ENCODE data around the gene ITPKB.
A peak's percentile ranks its signal among the peaks of the same experiment; 100 is the strongest.

Gene ITPKB

DNA sequence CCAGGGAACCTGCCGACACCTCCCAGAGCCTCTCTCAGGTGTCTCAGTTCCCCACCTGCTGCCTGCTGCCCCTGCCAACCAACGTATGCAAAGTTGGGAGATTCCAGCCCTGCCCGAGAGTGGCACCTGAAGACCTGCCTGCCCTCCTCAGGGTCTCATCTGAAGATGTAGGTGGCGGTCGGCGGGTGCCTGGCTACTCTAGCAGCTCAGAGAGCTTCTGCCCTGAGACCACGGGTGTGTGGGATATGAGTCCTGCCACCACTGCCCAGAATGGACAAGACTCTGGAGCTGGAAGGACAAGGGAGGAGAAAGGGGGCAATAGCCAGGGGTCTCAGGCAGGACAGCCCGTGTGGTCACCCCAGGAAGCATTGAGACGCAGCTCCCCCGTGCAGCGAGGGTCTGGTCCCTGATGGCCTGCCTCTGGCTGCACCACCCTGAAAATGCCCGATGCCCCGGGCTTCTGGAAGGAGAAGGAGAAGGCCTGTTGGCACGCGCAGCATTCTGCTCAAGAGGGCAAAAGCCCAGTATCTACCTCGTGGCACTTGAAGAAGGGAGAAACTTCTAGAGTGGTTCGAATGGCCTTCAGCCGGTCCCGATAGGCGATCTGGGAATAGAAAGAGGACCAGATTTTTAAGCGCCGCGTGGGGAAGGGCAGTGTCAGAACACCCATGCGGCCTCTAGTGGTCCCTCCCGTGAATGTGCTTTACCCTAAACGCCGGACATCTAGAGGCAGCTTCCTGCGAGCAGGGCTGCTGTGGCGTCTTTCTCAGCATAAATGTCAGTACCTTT lies 101.7 kb downstream of the ITPKB start:
- DNase-seq (ENCODE audit: low read depth in 2 of 2) = no peak

DNA sequence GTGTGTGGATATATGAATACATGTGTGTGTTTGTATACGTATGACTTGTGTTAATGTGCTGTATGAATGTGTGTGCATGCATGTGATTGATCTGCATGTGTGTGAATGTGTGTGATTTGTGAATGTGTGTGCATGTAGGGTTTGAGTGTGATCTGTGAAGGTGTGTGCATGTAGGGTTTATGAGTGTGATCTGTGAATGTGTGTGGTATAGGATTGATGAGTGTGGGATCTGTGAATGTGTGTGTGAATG lies 102.3 kb downstream of the ITPKB start:
- no peak for DNase-seq (ENCODE audit: low read depth in 2 of 2)

DNA sequence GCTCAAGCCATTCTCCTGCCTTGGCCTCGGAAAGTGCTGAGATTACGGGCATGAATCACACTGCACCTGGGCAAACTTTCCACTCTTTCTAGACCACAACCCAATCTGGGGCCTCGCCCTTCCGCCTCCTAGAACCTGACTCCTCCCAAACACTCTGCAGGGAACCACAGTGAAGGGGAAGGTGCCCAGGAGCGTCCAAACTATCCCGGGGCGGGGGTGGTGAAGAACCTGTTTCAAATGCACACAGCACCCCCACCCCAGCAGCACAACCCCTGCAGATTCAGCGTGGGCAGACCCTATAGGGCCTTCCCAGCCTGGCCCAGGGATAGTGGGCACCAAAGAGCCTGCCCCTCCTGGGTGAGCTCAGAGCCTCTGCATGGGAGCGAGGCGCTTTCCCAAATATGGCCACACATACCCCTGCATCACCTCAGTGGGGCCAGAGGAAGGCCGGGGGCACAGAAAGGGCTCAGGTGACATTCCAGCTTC lies 103.6 kb downstream of the ITPKB start:
- DNase-seq (ENCODE audit: low read depth in 2 of 2) = peak in 1 of 2 donors; percentile 50

DNA sequence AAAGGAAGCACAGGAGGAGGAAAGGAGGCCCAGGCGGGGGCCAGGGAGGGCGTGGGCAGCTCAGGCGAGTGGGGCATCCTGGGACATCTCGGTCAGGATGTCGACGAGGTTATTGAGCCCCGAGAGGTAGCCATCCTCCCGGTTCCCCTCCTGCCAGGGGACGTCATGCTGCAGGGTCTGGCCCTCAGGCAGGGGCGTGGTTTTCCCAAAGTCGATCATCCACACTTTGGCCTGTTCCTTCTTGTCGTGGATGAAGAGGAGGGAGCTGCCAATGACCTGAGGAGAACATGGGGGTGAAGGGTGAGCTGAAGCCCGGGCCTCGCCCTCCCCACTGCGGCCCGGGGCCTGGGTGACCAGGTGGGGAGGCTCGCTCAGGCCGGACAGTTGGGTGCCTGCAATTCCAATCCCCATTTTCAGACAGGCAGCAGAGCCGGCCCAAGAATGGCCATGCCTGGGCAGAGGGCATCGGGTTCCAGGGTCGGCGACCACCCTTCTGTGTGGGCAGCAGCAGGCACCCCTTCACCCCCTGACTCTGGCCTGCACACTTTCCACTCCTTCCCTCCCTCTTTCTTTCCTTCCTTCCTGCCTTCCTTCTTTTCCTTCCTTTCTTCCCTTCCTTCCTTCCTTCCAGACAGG lies 104.4 kb downstream of the ITPKB start:
- DNase-seq (ENCODE audit: low read depth in 2 of 2) = no peak

DNA sequence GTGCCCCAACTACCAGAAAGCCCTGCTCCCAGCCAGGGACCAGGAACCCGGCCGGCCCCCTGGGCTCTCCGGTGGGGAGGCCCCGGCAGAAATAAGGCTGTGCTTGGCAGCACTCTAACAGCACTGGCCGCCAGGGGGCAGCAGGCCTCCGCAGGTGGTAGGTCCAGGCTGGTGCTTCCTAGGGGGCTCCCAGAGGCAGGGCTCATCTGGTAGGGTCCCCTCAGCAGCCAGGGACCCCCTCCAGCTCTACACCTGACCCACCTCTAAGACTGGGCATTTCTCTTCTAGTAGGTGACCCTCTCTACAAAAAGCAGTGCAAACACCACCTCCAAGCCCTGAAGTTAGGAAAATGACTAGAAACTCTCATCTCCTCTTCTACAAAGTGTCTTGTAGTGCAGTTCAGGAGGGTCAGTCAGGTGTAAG lies 104.9 kb downstream of the ITPKB start:
- peak; percentile 73 to 76 for DNase-seq (ENCODE audit: low read depth in 2 of 2)

DNA sequence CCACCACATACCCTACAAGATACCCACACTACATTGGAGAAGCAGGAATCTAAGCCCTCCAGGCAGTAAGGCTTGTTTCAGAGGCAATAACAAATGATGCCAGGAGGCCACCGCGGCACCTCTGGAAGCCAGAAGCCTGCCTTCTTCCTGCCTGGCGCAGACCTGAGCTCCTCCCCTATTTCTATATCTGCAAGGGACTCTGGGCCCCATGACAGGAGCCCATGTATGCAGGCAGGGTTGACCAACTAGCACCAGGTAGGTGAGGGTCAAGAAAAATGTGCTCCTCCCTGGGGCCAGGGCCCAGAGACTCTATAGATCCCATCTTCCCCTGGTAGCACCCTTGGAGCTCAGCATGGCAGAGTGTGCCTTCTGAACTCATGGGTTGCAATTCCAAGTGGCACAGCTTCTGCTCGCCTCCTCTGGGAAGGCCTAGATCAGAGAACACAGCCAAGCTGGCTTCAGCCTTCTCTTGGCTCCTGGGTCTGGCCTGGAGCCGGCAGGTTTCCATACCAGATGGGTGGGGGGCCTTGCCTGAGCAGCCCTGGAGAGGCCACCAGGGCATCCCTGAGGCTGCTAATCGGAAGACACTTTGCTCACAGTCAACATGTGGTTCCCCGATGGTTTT lies 105.4 kb downstream of the ITPKB start:
- no peak for DNase-seq (ENCODE audit: low read depth in 2 of 2)

DNA sequence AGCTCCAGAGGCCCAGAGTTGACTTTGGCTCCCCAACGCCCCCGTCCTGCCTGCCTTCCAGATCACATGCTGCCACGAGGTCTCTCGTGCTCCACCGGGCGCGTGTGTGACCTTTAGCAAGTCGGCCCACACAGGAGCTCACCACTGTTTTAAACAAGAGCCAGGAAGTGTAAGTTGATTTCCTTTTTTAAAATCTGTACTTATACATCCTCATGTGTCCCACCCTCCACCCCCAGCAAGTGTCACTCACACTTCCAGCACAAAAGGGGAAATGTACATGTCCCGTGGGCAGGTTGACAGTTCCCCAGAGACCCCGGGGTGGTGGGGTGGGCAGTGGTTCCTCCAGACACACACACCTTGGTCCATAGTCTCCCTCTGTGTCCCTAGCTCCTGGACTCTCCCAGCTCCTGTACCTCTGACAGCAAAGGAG lies 106.1 kb downstream of the ITPKB start:
- no peak for DNase-seq (ENCODE audit: low read depth in 2 of 2)

DNA sequence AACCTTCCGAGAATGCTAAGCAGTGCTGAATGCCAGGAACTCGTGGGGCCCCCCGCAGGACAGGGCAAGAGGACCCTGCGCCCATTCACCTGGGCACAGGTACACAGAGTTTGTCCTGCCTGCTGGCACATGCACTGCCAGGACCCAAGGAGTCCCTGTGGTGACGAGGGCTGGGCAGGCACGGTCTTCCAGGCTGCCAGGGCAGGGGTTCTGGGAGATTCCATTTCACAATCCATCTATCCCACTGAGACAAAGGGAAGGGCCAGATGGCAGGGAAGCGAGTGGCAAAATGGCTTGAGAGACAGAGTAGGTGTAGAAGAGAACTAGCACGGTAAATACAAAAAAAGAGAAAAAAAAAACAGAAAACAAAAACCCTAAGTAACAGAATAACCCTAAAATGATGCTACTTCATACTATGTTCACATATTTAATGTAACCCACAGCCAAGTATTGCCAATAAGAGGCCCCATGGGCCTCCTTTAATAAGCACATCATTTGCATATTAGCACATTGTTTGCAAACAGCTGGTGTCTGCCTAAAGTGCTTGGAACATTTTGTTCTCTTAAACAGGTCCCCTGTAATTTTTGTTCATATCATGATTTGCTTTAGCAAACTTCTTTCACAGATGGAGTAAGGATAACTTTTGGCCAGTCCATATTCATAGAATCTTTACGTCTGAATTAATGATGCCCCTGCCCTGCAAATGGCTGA lies 106.8 kb downstream of the ITPKB start:
- DNase-seq (ENCODE audit: low read depth in 2 of 2) = no peak

DNA sequence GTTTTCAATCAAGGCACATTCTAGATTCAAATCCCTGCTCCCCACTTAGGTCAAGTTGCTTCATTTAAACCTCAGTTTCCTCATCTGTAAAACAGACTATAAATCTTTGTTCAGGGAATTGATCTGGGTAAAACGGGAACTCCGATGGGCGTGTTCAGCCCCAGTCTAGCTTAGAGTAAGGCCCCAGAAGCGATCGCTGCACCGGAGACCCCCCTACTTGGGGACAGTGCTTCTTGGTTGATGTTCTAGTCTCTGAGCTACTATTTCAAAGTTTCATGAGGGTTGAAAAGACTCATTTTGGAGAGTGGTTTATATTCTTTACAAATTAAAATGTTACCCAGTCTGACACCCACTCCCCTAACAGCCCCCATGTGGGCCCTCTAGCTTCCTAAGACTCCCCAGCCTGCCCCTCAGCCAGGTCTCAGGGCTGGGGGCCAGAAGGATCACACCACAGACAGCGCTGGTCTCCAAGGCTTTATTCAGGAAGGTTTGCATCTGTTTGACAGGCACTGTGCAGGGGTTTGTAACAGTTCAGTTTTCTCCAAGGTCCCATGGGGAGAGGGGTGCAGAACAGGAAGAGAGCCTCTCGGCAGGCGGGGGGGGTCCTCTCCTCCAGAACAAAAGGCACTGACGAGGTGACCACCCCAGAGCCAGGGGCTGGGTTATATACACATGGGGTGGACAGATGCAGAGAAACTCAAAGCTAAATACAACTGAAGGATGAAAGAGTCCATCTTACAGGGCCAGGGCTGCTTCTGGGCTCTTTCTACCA lies 107.7 kb downstream of the ITPKB start:
- DNase-seq (ENCODE audit: low read depth in 2 of 2) = no peak

DNA sequence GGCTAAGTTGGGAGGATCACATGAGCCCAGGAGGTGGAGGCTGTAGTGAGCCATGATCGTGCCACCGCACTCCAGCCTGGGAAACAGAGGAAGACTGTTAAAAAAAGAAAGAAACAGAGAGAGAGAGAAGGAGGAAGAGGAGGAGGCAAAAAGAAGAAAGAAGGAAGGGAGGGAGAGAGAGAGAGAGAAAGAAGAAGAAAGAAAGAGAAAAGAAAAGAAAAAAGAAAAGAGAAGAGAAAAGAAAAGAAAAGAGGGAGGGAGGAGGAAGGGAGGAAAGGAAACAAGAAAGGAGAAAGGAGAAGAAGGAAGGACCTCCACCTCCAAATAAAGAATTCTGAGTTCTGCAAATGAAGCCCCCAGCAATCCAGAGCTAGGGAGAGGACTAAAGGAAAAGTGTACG lies 108.5 kb downstream of the ITPKB start:
- DNase-seq (ENCODE audit: low read depth in 2 of 2) = no peak

DNA sequence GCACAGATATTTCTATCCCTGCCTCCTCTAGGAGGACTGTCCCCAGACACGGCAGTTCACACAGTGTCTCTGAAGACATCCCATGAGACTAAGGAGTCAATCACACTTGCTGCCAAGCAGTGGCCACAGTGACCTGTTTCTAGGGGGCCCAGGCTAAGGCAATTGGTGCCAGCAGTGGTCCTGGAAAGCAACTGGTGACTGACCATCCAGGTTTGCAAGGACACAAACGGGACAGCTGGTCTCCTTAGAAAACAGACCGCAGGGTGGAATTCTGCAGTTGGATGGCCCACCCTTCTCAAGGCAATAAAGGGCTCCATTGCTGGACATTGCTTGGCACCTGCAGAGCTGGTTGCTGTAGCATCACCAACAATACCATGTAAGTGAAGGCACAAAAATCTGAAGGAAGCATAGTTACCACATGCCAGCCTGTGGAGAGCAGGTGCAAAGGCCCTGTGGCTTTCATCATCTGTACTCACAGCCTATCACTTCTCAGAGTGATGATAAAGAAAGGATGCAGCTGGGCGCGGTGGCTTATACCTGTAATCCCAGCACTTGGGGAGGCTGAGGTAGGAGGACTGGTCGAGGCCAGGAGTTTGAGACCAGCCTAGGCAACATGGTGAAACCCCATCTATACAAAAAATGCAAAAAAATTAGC lies 109.1 kb downstream of the ITPKB start:
- DNase-seq (ENCODE audit: low read depth in 2 of 2) = no peak

DNA sequence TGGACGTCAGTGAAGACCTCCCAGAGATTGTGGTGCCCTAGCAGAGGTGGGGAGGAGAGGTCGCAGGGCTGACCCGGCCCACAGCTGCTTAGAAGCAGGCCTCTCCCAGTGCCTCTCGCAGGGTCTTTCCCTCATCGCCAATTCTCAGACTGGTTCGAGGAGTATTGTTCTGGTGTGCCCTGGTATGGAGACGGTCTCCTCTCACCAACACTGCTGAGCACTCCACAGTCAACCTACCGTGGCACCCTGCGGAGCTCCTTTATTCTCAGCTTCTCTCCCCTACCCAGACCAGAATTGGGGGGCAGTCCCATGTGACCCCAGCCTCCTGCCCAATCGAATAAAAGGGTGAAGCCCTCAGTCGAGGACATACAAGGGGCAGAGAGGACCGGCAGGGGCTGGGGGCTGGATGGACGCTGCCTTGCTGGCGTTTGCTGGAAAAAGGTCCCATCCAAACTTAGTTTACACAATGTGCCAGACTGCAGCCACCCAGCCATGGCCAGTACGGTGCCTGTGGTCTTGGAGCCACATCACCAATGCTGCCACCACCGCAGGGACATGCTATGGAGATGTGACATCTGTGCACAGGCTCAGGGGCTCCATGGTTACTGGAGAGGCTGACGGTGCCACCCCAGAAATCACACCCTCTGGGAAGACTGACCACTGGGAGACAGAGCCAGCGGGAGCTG lies 109.7 kb downstream of the ITPKB start:
- DNase-seq (ENCODE audit: low read depth in 2 of 2) = no peak

DNA sequence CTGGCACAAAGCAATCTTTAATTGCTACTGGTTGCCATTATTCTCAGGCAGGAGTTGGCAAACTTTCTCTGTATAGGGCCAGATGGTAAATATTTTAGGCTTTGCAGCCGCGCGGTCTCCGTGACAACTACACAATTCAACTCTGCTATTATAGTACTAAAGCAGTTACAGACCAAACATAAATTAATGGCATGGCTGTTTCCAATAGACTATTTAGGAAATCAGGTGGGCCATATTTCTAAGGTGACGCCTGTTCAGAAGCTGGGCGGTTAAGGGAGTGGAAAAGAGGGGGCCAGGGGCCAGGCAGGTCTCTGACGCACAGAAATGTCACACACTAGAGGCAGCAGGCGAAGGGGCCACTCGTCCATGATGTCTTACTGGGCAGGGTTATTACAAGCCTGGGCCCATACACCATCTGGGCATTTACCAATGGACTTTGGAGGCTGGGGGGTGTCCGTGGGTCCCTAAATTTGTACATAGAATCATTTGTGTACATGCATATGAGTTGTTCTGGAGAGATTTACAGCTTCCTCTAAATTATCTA lies 110.4 kb downstream of the ITPKB start:
- DNase-seq (ENCODE audit: low read depth in 2 of 2) = no peak

DNA sequence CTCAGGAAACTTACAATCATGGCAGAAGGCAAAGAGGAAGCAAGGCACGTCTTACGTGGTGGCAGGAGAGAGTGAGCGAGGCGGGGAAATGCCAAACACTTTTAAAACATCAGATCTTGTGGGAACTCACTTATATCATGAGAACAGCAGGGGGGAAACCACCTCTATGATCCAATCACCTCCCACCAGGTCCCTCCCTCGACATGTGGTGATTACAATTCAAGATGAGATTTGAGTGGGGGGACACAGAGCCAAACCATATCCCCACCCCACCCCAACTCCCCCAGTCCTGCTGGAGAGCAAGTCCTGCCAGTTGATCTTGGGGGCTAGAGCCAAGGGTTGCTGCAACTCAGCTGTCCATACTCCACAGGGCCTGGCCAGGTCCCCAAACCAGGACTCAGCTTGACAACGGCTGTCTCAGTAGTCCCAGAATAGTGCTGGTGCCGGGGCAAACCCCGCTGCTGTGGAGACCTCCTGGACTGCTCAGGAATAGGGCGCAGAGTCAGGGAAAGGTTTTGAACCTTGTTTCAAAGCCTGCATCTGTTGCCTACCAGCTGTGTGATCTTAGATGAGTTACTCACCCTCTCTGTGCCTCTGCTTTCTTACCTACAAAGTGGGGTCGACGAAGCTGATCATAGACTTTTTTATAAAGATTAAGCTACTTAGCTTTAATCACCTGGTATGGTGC lies 111.0 kb downstream of the ITPKB start:
- DNase-seq (ENCODE audit: low read depth in 2 of 2) = no peak

DNA sequence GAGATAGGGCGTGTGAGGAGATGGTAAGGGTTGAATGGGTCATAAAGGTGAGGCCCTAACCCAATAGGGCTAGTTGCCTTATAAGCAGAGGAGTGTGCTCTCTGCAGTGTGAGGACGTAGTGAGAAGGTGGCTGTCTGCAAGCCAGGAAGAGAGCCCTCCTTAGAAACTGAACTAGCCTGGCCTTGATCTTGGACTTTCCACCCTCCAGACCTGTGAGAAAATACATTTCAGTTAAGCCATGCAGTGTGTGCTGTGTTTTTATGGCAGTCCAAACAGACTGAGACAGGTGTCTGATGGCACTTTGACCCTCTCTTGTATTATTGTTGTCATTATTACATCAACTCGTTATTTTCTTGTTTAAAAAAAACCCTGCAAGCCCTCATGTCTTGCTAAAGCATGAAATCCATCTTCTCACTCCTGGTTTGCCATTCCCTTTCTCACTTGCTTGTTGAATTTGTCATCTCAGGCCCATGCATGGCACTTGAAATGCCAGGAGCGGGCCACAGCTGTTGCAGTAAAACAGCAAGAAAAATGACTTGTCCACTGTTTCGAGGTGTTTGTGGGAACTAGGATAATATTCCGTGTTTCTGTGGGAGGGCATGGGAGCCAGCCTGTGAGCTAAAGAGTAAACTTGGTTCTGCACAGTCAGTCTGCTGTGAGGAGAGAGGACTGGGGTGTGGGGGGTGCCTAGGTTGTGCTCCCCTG lies 111.9 kb downstream of the ITPKB start:
- DNase-seq (ENCODE audit: low read depth in 2 of 2) = no peak

DNA sequence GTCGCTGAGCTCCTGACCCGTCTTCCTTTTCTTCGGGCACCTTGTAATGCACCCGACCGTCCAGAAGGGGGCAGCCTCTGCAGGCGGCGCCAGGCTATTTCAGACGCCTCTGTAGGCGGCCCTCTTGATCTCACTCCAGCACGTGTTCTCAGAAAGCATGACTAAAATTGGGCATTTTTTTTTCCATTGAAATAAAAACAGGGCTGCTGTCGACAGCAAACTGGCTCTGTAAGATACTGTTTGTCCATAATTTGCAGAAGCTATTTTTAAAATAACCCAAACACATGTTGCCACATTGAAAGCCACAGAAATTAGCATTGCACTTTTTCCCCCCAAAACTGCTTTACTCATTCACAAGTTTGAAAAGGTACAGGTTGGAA lies 112.5 kb downstream of the ITPKB start:
- DNase-seq (ENCODE audit: low read depth in 2 of 2) = peak; percentile 72 to 74

DNA sequence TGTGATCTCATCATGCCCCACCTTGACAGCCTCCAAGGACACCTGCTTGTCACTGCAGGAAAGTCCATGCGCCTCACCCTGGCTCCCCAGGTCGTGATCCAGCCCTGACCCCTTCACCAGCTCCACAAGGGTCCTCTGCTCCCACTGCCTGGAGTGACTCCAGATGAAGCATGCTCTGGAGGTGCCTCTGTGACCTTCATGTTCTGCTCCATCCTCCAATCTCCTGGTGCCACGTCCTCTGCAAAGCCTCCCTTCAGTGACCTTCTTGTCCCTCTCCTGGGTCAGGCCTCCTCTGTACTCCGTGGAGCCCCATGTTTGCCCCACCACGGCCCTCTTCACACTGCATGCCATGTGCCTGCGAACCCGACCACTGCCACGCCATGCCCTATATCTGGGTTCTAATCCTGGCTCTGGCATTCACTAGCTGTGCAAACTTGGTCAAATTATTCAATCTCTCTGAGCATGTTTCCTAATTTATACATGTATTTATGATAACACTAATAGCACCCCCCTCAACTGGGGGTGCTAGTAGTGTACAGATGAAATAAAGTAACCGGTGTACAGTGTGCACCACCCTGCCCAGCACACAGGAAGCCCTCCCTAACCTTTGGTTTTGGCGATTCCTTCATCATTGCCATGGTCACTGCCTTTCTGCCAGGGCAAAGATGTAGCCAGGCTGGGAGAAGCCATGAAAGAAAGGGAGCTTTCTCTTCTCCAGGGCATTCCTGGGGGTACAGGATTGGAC lies 113.1 kb downstream of the ITPKB start:
- no peak for DNase-seq (ENCODE audit: low read depth in 2 of 2)

DNA sequence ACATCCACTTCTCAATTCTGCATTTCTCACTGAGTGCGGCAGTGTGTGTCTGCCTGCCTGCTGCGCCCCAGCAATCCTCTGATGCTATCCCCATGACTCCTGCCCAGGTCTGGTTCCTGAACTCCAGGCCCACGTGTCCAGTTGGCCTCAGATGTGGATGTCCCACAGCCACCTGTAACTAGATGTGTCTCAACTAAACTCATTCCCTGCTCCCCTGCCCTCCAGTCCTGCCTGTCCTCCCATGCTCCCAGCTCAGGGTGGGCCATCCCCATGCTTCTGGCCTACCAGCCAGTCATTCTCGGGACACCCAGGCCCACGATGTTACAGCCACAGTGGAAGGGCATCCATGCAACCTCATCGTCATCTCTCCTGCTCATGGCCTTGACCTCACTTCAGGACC lies 113.8 kb downstream of the ITPKB start:
- DNase-seq (ENCODE audit: low read depth in 2 of 2) = no peak
